Mononuclear cell (primary cell): ENCODE data around the gene DDR2. TPM values are rescaled to one million over a fixed set of nuclear protein-coding genes. Genes with fewer than 3 reads are reported as not detected.

Experiments used
- H3K27me3 ChIP-seq: 2 replicates; pipeline ENCODE4 v1.6.0; 2011; ENCODE audit warnings: low read length, control low read depth; ENCODE audit not compliant: insufficient read depth
- H3K4me1 ChIP-seq: 2 replicates; pipeline ENCODE4 v1.5.1; 2011; ENCODE audit warnings: mild to moderate bottlenecking, low read length, control low read depth; ENCODE audit not compliant: insufficient read depth
- H3K4me3 ChIP-seq: 2 replicates; pipeline ENCODE4 v1.5.1; 2011; ENCODE audit warnings: mild to moderate bottlenecking, low read length, moderate library complexity
- H3K9me3 ChIP-seq: 2 replicates; pipeline ENCODE4 v1.5.1; 2011; ENCODE audit warnings: low read depth, mild to moderate bottlenecking, control low read depth, low read length
- total RNA-seq: library from RNA; depleted of rRNA; stranded (reverse); fragments of >200 nt; gene quantifications from one replicate; pipeline ENCODE4 v1.2.3, GENCODE V29; 2012

Gene DDR2
- total RNA-seq, 1 donor: 1.2 TPM

DNA sequence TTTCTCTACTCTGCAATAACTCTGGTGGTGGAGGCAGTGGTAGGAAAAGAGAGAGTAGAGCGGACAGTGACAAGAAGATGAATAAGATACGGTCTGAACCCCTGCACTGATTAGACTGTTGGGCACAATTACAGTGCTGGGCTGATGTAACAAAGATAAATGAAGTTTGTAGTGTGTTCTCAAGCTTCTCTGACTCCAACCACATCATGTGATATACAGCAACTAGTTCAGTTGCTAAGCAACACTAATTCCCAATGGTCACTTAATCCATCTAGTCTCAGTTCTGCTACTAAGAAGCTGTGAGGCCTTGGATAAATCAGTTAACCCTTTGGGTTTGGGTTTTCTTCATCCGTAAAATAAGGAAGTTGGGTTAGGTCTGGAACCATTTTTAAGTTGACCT, 17.3 kb downstream of the DDR2 start:
- Histone ChIP-seq H3K4me3 (no peak overlapping the region), H3K9me3 (no peaks in the 10 kb centered on the region), H3K4me1 (no peaks in the 10 kb centered on the region), H3K27me3 (no peaks in the 10 kb centered on the region)

GRCh38 chr1:162654915-162655620, 22.8 kb downstream of the DDR2 start:
- Histone ChIP-seq H3K27me3 (no peaks in the 10 kb centered on the region), H3K9me3 (no peaks in the 10 kb centered on the region), H3K4me1 (no peaks in the 10 kb centered on the region), H3K4me3 (no peak overlapping the region)

DNA sequence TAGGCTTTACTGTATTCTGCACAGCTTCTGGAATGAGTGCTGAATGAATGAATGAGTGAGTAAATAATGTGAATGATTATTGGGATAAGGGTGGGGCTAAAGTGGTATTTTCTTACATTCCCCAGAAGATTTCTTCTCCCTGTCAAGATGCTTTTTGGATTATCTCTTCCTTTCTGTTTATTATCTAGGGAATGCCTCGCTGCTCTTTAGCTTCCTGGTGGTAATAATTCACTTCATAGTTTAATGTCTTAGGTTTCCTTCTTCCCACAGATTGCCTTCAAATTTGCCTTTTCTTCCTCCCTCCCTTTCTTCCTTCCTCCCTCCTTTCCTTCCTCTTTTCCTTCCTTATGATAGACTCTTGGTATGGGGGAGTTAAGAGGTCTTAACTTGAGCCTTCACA, 24.0 kb downstream of the DDR2 start:
- Histone ChIP-seq H3K4me3 (no peak overlapping the region), H3K4me1 (no peaks in the 10 kb centered on the region), H3K27me3 (no peaks in the 10 kb centered on the region)

DNA sequence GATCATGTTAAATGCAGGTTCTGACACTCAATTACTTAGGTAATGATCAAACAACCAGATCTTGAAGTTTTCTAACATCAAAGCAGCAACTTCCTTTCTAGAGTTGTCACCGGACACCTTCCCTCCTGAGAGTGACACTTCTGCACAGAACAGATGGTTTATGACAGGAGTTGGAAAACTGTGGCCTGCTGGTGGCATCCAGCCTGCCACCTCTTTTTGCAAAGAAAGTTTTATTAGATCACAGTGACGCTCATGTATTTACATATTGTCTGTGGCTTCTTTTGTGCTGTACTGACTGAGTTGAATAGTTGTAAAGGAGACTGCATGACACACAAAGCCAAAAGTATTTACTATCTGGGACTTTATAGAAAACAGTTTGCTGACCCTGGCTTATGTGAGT, 28.3 kb downstream of the DDR2 start:
- Histone ChIP-seq H3K9me3 (no peaks in the 10 kb centered on the region), H3K4me1 (no peaks in the 10 kb centered on the region), H3K27me3 (no peaks in the 10 kb centered on the region), H3K4me3 (no peak overlapping the region)

More for the DNA sequence above, 24.0 kb downstream of the DDR2 start:
- no peaks in the 10 kb centered on the region for H3K9me3 ChIP-seq

GRCh38 chr1:162661336-162661735, 29.1 kb downstream of the DDR2 start:
- Histone ChIP-seq H3K27me3 (no peaks in the 10 kb centered on the region), H3K9me3 (no peaks in the 10 kb centered on the region), H3K4me3 (no peak overlapping the region), H3K4me1 (no peaks in the 10 kb centered on the region)

DNA sequence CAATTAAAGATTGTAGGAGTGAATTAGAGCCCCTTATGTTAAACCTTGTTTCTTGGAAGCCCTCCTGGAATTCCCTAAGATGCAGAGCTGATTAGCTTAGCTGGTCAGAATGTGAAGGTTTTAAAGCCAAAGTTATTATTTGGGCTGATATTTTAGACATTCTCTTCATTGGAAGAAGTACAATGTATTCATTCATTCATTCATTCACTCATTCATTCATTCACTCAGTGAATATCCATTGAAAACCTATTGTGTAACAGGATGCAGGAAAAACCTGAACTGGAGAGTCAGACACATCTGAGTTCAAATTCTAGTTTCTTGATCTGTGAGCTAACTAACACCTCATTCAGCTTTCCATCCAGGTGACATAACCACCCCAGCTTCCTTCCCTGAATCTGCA, 29.7 kb downstream of the DDR2 start:
- no peak overlapping the region for H3K4me3 ChIP-seq
- no peaks in the 10 kb centered on the region for H3K4me1 ChIP-seq
- H3K27me3 ChIP-seq: no peaks in the 10 kb centered on the region
- no peaks in the 10 kb centered on the region for H3K9me3 ChIP-seq

DNA sequence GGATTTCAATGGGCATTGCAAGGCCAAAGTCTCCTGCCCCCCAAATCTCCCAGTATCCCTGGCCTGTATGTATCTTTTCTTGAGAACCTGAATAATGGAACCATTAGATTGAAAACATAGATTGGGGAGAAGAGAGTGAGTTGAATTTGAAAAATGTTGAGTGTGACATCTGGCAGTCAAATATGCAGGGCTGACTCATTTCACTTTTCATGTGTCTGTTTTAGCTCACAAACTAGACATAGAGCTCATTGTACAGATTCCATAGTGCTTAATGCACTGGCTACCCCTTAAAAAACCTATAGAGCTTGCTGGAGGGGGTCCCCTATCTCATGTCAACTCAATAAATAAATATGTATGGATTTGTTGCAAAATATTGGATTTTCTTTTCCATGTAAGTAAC, 30.8 kb downstream of the DDR2 start:
- Histone ChIP-seq H3K9me3 (no peaks in the 10 kb centered on the region), H3K4me3 (no peak overlapping the region), H3K27me3 (no peaks in the 10 kb centered on the region), H3K4me1 (no peaks in the 10 kb centered on the region)

GRCh38 chr1:162663589-162664106, 31.4 kb downstream of the DDR2 start:
- no peaks in the 10 kb centered on the region for H3K27me3 ChIP-seq
- no peaks in the 10 kb centered on the region for H3K9me3 ChIP-seq
- H3K4me3 ChIP-seq: no peak overlapping the region
- no peaks in the 10 kb centered on the region for H3K4me1 ChIP-seq

- Histone ChIP-seq H3K4me1 (no peaks in the 10 kb centered on the region), H3K9me3 (no peaks in the 10 kb centered on the region), H3K27me3 (no peaks in the 10 kb centered on the region), H3K4me3 (no peak overlapping the region)
Measured at GRCh38 chr1:162666006-162666645, 33.9 kb downstream of the DDR2 start.

DNA sequence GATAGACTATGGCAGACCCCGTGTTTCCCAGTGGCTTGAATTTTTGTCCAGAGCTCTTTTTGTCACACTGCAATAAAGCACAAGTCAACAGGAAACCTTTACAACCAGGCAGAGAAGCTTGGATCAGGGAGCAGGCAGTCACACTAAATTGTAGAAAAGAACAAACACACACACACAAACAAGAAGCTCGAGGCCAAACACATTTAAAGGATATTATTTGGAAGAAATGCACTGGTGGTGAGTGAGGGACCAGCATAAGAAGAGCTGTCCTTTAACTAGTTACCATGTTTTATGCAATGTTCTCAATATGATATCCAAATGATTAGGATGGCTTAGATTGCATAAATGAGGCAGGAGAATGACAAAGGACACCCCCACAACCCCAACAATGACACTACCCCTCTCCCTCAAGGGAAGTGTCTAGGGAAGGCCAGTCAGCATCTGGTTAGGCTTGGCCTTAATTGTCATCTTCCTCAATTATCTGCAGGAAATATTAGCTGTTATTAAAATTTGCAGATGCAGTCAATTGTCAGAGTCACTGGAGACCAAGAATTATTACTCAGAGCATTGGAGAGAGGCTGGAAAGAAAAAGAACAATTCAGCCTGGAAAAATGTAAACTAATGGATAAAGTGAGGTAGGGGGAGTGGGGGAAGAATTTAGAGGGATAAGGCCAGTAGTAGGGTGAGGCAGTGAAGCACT, 35.3 kb downstream of the DDR2 start:
- Histone ChIP-seq H3K9me3 (no peaks in the 10 kb centered on the region), H3K4me3 (no peak overlapping the region), H3K27me3 (no peaks in the 10 kb centered on the region), H3K4me1 (no peaks in the 10 kb centered on the region)

DNA sequence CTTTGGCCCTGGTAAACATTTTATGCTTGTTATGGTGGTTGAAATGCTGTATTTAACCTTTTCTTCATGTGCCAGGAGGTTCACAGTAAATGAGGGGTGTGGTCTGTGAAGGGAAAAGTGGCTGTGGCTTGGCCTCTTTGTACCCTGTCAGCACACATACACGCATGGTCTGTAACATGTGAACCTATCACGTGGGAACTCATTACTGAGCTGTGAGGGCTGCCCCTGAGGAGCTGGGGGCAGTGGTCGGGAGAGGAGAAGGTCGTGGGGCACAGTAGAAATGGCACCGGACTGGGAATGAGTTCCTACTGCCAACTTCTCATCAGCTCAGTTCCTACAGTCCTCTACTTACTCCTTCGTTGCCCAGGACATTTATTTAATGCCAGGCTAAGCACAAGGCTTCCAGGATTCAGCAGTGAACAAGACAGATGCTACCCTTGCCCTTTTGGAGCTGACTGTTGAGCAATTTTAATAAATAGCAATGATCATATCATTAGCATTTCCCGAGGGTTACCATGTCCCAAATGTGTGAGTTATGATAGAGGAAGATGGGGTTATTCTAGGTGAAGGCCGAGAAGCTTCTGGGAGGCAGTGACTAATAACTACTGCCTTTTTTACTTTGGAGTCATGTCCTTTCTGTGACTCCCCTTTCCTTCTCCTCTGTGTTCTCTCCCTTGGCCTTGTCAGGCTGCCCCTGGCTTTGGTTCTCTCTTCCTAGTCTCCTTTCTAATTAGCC, 38.8 kb downstream of the DDR2 start:
- no peaks in the 10 kb centered on the region for H3K9me3 ChIP-seq

DNA sequence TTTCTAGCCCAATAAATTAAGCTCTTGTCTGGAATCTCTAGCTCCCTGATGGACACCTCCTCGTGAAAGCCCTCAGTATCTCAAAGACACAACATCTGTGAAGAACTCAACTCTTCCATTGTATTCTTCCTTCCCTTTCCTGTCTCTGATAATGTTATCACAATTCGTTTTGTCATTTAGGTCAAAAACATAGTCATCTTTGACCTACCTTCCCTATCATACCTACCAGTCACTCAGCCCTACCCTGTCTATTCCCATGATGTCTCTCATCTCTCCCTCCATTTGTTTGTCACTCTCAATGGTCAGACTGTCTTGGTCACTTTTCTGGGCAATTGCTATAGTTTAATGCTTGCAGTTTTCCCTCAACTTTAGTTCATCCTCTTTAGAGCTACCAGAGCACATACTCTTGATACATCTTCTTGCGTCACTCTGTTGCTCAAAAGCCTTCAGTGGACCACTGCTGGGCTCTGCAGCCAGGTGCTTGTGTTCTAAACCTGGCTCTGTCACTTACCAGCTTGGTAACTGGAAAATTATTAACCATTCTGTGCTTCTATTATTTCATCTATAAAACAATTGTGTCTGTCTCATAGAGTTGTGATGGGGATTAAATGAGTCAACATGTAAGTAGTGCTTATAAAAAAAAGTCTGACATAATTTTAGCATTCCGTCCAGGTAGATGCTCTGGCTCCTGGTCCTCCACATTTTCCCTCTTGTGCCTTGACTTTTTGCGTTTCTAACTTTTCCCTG, 39.6 kb downstream of the DDR2 start:
- H3K27me3 ChIP-seq: no peaks in the 10 kb centered on the region
- no peak overlapping the region for H3K4me3 ChIP-seq
- no peaks in the 10 kb centered on the region for H3K9me3 ChIP-seq
- H3K4me1 ChIP-seq: no peaks in the 10 kb centered on the region

More for the DNA sequence above, 38.8 kb downstream of the DDR2 start:
- H3K27me3 ChIP-seq: no peaks in the 10 kb centered on the region
- H3K4me1 ChIP-seq: no peaks in the 10 kb centered on the region
- H3K4me3 ChIP-seq: no peak overlapping the region

DNA sequence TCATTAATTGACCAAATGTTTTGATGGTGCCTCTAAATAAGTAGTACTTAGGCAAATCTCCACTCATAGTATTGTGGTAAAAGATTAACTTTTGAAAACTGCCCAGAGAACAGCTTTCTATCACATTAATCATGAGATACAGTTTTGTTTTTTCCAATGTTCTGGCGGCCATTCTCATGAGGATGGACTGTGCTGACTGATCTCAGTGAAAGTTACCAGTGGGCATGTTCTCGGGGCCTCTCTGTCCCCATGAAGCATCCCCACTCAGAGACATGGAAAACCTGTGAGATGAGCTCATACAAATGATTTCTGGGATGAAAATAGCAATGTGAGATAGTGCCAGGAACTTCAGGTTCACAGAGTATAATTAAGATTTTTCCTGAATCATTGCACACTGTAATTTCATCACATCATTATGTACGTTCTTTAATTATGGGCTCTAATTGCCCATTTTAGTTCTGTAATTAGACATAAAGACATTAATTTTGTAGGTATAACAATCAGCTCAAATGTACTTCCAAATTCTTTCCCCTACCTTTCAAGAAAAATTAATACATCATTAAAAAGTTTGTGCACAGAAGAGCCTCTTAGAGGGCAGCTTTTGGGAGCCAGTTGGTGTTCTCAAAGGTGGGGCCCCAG, 40.5 kb downstream of the DDR2 start:
- no peak overlapping the region for H3K4me3 ChIP-seq
- no peaks in the 10 kb centered on the region for H3K9me3 ChIP-seq
- no peaks in the 10 kb centered on the region for H3K27me3 ChIP-seq
- no peaks in the 10 kb centered on the region for H3K4me1 ChIP-seq

DNA sequence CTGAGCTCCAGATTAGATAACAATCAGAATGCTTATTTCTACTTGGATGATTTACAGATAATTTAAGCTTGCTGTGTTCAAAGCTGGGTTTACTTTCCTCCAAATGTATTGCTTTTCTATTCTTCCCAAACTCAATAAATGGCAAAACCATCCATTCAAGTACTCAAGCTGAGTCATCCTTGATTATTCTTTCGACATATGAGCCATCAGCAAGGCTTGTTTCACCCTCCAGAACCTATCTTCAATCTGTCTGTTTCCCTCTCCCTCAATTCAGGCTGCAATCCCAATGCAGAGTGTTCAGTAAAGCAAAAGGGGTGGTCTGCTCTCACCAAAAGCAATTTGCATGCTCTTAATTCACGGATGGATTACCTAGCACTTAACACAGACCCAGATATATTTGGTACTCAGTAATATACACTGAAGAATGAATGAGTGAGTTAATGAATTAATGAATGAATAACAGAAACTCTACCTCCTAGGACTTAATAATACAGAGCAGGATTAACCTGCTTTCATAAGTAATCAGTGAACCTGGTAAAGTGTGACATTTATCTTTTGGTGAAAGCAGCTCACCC, 41.9 kb downstream of the DDR2 start:
- no peaks in the 10 kb centered on the region for H3K9me3 ChIP-seq
- no peaks in the 10 kb centered on the region for H3K27me3 ChIP-seq
- no peaks in the 10 kb centered on the region for H3K4me1 ChIP-seq
- no peak overlapping the region for H3K4me3 ChIP-seq
